Measurements from ENCODE around the gene HOXA6. TPM values are rescaled to one million over a fixed set of nuclear protein-coding genes. Genes with fewer than 3 reads are reported as not detected.

The HOXA6 gene
- total and polyA plus RNA-seq, 4 donors, result 0.97 to 7.6 (median 6.3) TPM; not detected in 1

- 17% methylated on average over 54 to 56 of the region's 56 CpGs for WGBS, 2 donors
- Histone ChIP-seq H3K4me1 (ENCODE audit: control insufficient read depth in 1 of 2, insufficient read depth in 2 of 2, low read length in 2 of 2) (no peaks in the 10 kb centered on the region), H3K27ac (ENCODE audit: low read depth in 1 of 2, low read length in 2 of 2) (no peak overlapping the region), H3K9me3 (ENCODE audit: control insufficient read depth, low read length) (no peaks in the 10 kb centered on the region), H3K27me3 (ENCODE audit: control insufficient read depth in 1 of 2, insufficient read depth in 2 of 2, low read length in 1 of 2) (no peaks in the 10 kb centered on the region), H3K4me3 (ENCODE audit: low read length in 2 of 2) (no peak overlapping the region), H3K36me3 (ENCODE audit: control insufficient read depth in 1 of 2, insufficient read depth in 2 of 2, low read length in 1 of 2) (no peaks in the 10 kb centered on the region)
- DNase-seq, result peak; percentile 72 to 94
- peak; percentile 81 for ATAC-seq (ENCODE audit: low FRiP score)
- intact Hi-C loops (cut with DNase I), result no loop called here
Observed at GRCh38 chr7:27179503-27180430, 32.2 kb upstream of the HOXA6 start.

- H3K4me3 ChIP-seq (ENCODE audit: low read length in 2 of 2), result no peak overlapping the region
- intact Hi-C loops (cut with DNase I), result no loop called here
- H3K4me1 ChIP-seq (ENCODE audit: control insufficient read depth in 1 of 2, insufficient read depth in 2 of 2, low read length in 2 of 2), result no peaks in the 10 kb centered on the region
- DNase-seq (peak in 1 of 2 donors; percentile 12), ATAC-seq (ENCODE audit: low FRiP score) (no peak)
- H3K36me3 ChIP-seq (ENCODE audit: control insufficient read depth in 1 of 2, insufficient read depth in 2 of 2, low read length in 1 of 2), result no peaks in the 10 kb centered on the region
- H3K9me3 ChIP-seq (ENCODE audit: control insufficient read depth, low read length), result no peaks in the 10 kb centered on the region
- no peaks in the 10 kb centered on the region for H3K27me3 ChIP-seq (ENCODE audit: control insufficient read depth in 1 of 2, insufficient read depth in 2 of 2, low read length in 1 of 2)
- 64 to 67% methylated on average over 14 of the region's 14 CpGs for WGBS, 2 donors
- H3K27ac ChIP-seq (ENCODE audit: low read depth in 1 of 2, low read length in 2 of 2), result no peak overlapping the region
Observed at GRCh38 chr7:27179030-27179429, 31.5 kb upstream of the HOXA6 start.

- H3K9me3 ChIP-seq (ENCODE audit: control insufficient read depth, low read length), result no peaks in the 10 kb centered on the region
- no peaks in the 10 kb centered on the region for H3K27me3 ChIP-seq (ENCODE audit: control insufficient read depth in 1 of 2, insufficient read depth in 2 of 2, low read length in 1 of 2)
- H3K4me3 ChIP-seq (ENCODE audit: low read length in 2 of 2), result no peak overlapping the region
- H3K27ac ChIP-seq (ENCODE audit: low read depth in 1 of 2, low read length in 2 of 2), result no peak overlapping the region
- no peak for ATAC-seq (ENCODE audit: low FRiP score)
- H3K36me3 ChIP-seq (ENCODE audit: control insufficient read depth in 1 of 2, insufficient read depth in 2 of 2, low read length in 1 of 2), result no peaks in the 10 kb centered on the region
- intact Hi-C loops (cut with DNase I), result no loop called here
- 96 to 99% methylated on average over 6 of the region's 6 CpGs for WGBS, 2 donors
- H3K4me1 ChIP-seq (ENCODE audit: control insufficient read depth in 1 of 2, insufficient read depth in 2 of 2, low read length in 2 of 2), result no peaks in the 10 kb centered on the region
- DNase-seq, result peak in 1 of 2 donors; percentile 46
Observed at GRCh38 chr7:27178366-27178765, 30.8 kb upstream of the HOXA6 start.

GRCh38 chr7:27177795-27178320 is 30.3 kb upstream of the HOXA6 start:
- no peak for DNase-seq
- Histone ChIP-seq H3K4me1 (ENCODE audit: control insufficient read depth in 1 of 2, insufficient read depth in 2 of 2, low read length in 2 of 2) (no peaks in the 10 kb centered on the region), H3K4me3 (ENCODE audit: low read length in 2 of 2) (no peak overlapping the region), H3K27me3 (ENCODE audit: control insufficient read depth in 1 of 2, insufficient read depth in 2 of 2, low read length in 1 of 2) (no peaks in the 10 kb centered on the region), H3K36me3 (ENCODE audit: control insufficient read depth in 1 of 2, insufficient read depth in 2 of 2, low read length in 1 of 2) (no peaks in the 10 kb centered on the region), H3K27ac (ENCODE audit: low read depth in 1 of 2, low read length in 2 of 2) (no peak overlapping the region), H3K9me3 (ENCODE audit: control insufficient read depth, low read length) (no peaks in the 10 kb centered on the region)
- ATAC-seq (ENCODE audit: low FRiP score), result no peak
- intact Hi-C loops (cut with DNase I), result no loop called here
- WGBS, 2 donors, result 92 to 94% methylated on average over 5 of the region's 5 CpGs

GRCh38 chr7:27176962-27177794 is 29.6 kb upstream of the HOXA6 start:
- no peak overlapping the region for H3K27ac ChIP-seq (ENCODE audit: low read depth in 1 of 2, low read length in 2 of 2)
- DNase-seq (peak in 1 of 2 donors; percentile 57), ATAC-seq (ENCODE audit: low FRiP score) (no peak)
- H3K9me3 ChIP-seq (ENCODE audit: control insufficient read depth, low read length), result no peaks in the 10 kb centered on the region
- intact Hi-C loops (cut with DNase I), result no loop called here
- WGBS, 2 donors, result 91 to 97% methylated on average over 22 of the region's 22 CpGs
- peaks cover 0 to 1% of the 10 kb centered on the region in 2 donors for H3K27me3 ChIP-seq (ENCODE audit: control insufficient read depth in 1 of 2, insufficient read depth in 2 of 2, low read length in 1 of 2)
- no peak overlapping the region for H3K4me3 ChIP-seq (ENCODE audit: low read length in 2 of 2)
- no peaks in the 10 kb centered on the region for H3K36me3 ChIP-seq (ENCODE audit: control insufficient read depth in 1 of 2, insufficient read depth in 2 of 2, low read length in 1 of 2)
- no peaks in the 10 kb centered on the region for H3K4me1 ChIP-seq (ENCODE audit: control insufficient read depth in 1 of 2, insufficient read depth in 2 of 2, low read length in 2 of 2)

GRCh38 chr7:27176524-27176845 is 28.9 kb upstream of the HOXA6 start:
- intact Hi-C loops (cut with DNase I), result no loop called here
- Histone ChIP-seq H3K27ac (ENCODE audit: low read depth in 1 of 2, low read length in 2 of 2) (no peak overlapping the region), H3K36me3 (ENCODE audit: control insufficient read depth in 1 of 2, insufficient read depth in 2 of 2, low read length in 1 of 2) (no peaks in the 10 kb centered on the region), H3K9me3 (ENCODE audit: control insufficient read depth, low read length) (no peaks in the 10 kb centered on the region), H3K4me1 (ENCODE audit: control insufficient read depth in 1 of 2, insufficient read depth in 2 of 2, low read length in 2 of 2) (no peaks in the 10 kb centered on the region), H3K27me3 (ENCODE audit: control insufficient read depth in 1 of 2, insufficient read depth in 2 of 2, low read length in 1 of 2) (peaks cover 0 to 1% of the 10 kb centered on the region in 2 donors), H3K4me3 (ENCODE audit: low read length in 2 of 2) (no peak overlapping the region)
- DNase-seq, result peak in 1 of 2 donors; percentile 61
- WGBS, 2 donors, result 94 to 95% methylated on average over 3 of the region's 3 CpGs
- ATAC-seq (ENCODE audit: low FRiP score), result no peak

- Histone ChIP-seq H3K36me3 (ENCODE audit: control insufficient read depth in 1 of 2, insufficient read depth in 2 of 2, low read length in 1 of 2) (no peaks in the 10 kb centered on the region), H3K9me3 (ENCODE audit: control insufficient read depth, low read length) (no peaks in the 10 kb centered on the region), H3K27ac (ENCODE audit: low read depth in 1 of 2, low read length in 2 of 2) (no peak overlapping the region), H3K4me3 (ENCODE audit: low read length in 2 of 2) (no peak overlapping the region), H3K27me3 (ENCODE audit: control insufficient read depth in 1 of 2, insufficient read depth in 2 of 2, low read length in 1 of 2) (peaks cover 0 to 1% of the 10 kb centered on the region in 2 donors), H3K4me1 (ENCODE audit: control insufficient read depth in 1 of 2, insufficient read depth in 2 of 2, low read length in 2 of 2) (no peaks in the 10 kb centered on the region)
- intact Hi-C loops (cut with DNase I), result no loop called here
- WGBS, 2 donors, result 90 to 92% methylated on average over 40 of the region's 40 CpGs
- DNase-seq (peak; percentile 45 to 75), ATAC-seq (ENCODE audit: low FRiP score) (no peak)
Observed at GRCh38 chr7:27175626-27176523, 28.3 kb upstream of the HOXA6 start.

Data from aorta (tissue), 5 donors.